GM19043 (cell line): ENCODE results near the gene PCDHGA10.
"Not testable (repeated sequence)": the region's sequence is repeated elsewhere in the genome, so short reads cannot be mapped to it uniquely, and the experiment has no call there.

ENCODE experiments used
- ATAC-seq: cut with Tn5 transposase; IDR thresholded peaks from one replicate; pipeline ENCODE4 v1.9.1; 2021; ENCODE audit warnings: low read depth; ENCODE audit not compliant: unreplicated experiment

Gene PCDHGA10

DNA sequence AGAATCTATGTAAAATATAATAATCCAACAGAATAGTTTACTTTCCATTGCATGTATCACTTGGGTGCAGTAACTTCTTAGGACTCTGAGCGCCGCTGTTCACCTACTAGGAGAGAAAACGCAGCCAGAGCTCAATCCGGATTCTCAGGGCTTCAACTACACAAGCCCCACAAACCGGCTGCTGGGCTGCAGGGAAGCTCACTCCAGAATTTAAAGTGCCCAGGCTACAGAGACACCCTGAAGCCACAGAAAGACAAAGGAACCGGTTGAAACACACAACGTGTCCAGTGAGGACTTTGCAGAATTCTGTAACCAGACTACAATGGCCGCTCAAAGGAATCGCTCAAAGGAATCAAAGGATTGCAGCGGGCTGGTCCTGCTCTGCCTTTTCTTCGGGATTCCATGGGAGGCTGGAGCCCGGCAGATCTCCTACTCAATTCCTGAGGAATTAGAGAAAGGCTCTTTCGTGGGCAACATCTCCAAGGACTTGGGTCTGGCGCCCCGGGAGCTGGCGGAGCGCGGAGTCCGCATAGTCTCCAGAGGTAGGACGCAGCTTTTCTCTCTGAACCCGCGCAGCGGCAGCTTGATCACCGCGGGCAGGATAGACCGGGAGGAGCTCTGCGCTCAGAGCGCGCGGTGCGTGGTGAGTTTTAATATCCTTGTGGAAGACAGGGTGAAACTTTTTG, at the start of gene PCDHGA10:
TSS of gene PCDHGA10 (plus strand) at position 134 of the 686 bp plus-strand sequence. CDS start at position 323, 189 bp downstream.
- ATAC-seq: peak; percentile 52

DNA sequence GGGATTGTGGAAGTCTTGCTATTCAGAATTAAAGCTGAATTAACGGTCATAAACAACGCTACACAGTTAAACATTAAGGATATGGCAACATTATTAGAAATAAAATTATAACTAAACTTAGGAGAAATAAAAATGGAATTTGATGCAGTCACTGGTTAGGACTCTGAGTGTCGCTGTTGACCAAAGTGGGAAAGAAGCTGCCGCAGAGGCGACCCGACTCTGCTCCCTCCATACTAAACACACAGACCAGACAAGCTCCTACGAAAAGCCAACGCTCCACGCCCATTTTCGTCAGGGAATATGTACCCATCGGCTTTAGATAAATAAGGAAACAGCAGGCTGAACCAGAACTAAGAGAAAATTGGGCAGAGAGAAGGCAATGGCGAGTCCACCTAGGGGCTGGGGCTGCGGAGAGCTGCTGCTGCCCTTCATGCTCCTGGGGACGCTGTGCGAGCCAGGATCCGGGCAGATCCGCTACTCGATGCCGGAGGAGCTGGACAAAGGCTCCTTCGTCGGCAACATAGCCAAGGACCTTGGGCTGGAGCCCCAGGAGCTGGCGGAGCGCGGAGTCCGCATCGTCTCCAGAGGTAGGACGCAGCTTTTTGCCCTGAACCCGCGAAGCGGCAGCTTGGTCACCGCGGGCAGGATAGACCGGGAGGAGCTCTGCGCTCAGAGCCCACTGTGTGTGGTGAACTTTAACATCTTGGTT, 48.7 kb upstream of the PCDHGA10 start, which contains the start of gene PCDHGA5:
TSS of gene PCDHGA5 (plus strand) at position 211 of the 709 bp plus-strand sequence. CDS start at position 380, 169 bp downstream.
- ATAC-seq: no peak

DNA sequence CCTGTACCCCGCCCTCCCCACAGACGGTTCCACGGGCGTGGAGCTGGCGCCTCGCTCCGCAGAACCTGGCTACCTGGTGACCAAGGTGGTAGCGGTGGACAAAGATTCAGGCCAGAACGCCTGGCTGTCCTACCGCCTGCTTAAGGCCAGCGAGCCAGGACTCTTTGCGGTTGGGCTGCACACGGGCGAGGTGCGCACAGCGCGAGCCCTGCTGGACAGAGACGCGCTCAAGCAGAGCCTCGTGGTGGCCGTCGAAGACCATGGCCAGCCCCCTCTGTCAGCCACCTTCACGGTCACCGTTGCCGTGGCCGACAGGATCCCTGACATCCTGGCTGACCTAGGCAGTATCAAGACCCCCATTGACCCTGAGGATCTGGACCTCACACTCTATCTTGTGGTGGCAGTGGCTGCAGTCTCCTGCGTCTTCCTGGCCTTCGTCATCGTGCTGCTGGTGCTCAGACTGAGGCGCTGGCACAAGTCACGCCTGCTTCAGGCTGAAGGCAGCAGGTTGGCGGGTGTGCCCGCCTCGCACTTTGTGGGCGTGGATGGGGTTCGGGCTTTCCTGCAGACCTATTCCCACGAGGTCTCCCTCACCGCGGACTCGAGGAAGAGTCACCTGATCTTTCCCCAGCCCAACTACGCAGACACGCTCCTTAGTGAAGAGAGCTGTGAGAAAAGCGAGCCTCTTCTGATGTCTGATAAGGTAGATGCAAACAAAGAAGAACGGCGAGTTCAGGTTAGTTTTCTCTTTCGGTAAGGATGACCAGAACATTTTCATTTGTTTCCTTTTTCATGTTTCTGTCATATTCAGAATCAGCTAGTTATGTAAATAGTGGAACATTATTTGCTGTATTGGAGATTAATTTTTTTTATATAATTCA, 46.5 kb upstream of the PCDHGA10 start:
- no peak for ATAC-seq

DNA sequence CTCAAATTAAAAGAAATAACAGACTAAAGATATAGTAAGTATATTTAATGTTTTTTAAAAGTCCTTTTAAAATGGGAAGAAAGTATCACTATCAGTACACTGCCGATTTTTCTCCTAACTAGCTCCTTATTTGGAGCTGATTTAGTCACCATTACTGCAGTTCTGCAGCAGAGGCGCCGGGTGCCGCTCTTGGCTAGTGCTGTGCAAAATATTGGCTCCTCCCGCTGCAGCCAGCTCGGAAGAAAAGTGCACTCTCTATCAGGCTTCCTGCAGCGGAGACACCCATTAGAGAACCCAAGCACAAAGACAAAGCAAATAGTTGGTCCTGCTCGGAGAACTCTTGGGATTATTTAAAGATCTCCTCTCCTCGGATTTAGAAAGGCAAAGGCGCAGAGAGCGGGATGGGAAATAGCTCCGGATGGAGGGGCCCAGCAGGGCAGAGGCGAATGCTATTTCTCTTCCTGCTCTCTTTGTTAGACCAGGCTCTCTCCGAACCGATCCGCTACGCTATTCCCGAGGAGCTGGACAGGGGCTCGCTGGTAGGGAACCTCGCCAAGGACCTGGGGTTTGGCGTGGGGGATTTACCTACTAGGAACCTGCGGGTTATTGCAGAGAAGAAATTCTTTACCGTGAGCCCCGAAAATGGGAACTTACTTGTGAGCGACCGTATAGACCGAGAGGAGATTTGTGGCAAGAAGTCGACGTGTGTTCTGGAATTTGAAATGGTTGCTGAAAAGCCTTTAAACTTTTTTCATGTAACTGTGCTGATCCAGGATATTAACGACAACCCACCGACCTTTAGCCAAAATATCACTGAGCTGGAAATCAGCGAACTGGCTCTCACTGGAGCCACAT, 42.6 kb upstream of the PCDHGA10 start, which contains the start of gene PCDHGB3:
TSS of gene PCDHGB3 (plus strand) at position 249 of the 855 bp plus-strand sequence. CDS start at position 402, 153 bp downstream.
- peak; percentile 74 for ATAC-seq

DNA sequence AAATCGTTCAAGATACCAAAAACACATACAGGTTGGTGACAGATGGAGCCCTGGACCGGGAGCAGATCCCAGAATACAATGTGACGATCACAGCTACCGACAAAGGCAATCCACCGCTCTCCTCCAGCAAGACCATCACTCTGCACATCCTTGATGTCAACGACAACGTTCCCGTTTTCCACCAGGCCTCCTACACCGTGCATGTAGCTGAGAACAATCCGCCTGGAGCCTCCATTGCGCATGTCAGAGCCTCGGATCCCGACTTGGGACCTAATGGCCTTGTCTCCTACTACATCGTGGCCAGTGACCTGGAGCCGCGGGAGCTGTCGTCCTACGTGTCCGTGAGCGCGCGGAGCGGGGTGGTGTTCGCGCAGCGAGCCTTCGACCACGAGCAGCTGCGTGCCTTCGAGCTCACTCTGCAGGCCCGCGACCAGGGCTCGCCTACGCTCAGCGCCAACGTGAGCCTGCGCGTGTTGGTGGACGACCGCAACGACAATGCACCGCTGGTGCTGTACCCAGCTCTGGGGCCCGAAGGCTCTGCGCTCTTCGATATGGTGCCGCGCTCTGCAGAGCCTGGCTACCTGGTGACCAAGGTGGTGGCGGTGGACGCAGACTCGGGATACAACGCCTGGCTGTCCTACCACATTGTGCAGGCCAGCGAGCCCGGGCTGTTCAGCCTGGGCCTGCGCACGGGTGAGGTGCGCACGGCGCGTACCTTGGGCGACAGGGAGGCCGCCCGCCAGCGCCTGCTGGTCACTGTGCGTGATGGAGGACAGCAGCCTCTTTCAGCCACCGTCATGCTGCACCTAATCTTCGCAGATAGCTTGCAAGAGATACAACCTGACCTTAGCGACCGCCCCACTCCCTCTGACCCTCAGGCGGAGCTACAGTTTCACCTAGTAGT, 41.0 kb upstream of the PCDHGA10 start:
- ATAC-seq: no peak

DNA sequence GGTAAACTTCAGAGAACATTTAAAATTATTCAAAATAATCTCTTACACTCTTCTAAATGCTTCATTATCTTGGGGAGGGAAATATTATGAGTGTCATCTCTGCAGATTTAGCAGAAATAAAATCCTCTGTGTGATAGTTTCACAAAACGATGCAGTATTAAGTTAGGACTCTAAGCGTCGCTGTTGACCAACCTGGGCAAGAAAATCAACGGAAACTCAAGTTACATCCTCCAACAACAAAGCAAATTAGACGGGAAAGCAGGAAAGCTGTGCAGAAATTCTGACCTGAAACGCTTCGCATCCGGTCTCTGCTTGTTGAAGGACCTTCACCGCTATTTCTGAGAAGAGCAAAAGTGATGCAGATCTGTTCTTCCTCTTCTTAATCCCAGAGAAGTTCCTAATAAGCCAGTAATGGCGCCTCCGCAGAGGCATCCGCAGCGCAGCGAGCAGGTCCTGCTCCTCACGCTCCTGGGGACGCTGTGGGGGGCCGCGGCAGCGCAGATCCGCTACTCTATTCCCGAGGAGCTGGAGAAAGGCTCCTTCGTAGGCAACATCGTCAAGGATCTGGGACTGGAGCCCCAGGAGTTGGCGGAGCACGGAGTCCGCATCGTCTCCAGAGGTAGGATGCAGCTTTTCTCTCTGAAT, 39.0 kb upstream of the PCDHGA10 start, which contains the start of gene PCDHGA6:
TSS of gene PCDHGA6 (plus strand) at position 219 of the 645 bp plus-strand sequence. CDS start at position 412, 193 bp downstream.
- no peak for ATAC-seq

DNA sequence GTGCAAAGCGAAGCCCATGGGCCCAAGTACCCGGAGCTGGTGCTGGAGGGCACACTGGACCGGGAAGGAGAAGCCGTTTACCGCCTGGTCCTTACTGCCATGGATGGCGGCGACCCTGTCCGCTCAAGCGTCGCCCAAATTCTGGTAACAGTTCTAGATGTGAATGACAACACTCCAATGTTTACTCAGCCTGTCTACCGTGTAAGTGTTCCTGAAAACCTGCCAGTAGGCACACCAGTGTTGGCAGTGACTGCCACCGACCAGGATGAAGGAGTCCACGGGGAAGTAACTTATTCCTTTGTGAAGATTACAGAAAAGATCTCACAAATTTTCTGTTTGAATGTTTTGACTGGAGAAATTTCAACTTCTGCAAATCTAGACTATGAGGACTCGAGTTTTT, 38.2 kb upstream of the PCDHGA10 start:
- no peak for ATAC-seq

DNA sequence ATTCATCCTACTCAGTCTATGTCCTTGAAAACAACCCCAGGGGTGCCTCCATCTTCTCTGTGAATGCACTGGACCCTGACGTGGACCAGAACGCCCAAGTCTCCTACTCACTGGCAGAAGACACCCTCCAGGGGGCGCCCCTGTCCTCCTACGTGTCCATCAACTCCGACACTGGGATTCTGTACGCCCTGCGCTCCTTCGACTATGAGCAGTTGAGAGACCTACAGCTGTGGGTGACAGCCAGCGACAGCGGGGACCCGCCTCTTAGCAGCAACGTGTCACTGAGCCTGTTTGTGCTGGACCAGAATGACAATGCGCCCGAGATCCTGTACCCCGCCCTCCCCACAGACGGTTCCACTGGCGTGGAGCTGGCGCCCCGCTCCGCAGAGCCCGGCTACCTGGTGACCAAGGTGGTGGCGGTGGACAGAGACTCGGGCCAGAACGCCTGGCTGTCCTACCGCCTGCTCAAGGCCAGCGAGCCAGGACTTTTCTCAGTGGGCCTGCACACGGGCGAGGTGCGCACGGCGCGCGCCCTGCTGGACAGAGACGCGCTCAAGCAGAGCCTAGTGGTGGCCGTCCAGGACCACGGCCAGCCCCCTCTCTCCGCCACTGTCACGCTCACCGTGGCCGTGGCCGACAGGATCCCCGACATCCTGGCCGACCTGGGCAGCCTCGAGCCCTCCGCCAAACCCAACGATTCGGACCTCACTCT, 37.2 kb upstream of the PCDHGA10 start:
- not testable (repeated sequence) for ATAC-seq

DNA sequence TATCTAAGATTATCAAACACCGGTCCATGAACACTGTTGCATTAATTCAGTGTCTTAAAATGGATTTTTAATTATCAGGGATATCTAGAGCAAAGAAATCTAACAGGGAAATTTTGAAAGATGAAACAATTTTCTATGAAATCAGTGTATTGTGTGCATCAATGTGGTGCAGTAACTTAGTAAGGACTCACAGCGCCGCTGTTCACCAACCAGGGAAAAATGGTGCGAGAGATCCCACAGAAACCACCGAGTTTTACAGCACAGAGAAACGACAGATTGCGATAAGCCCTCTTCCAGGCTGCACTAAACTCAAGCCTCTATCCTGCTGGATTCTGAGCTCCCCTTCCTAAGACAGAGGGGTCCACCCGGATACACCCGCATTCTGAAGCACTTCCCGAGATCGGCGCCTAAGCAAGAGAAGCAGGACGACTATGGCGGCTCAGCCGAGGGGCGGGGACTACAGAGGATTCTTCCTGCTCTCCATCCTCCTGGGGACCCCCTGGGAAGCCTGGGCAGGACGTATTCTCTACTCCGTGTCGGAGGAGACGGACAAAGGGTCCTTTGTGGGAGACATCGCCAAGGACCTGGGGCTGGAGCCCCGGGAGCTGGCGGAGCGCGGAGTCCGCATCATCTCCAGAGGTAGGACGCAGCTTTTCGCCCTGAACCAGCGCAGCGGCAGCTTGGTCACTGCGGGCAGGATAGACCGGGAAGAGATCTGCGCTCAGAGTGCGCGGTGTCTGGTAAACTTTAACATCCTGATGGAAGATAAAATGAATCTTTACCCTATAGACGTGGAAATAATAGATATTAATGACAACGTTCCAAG, 30.1 kb upstream of the PCDHGA10 start, which contains the start of gene PCDHGA7:
TSS of gene PCDHGA7 (plus strand) at position 274 of the 826 bp plus-strand sequence. CDS start at position 432, 158 bp downstream.
- no peak for ATAC-seq

DNA sequence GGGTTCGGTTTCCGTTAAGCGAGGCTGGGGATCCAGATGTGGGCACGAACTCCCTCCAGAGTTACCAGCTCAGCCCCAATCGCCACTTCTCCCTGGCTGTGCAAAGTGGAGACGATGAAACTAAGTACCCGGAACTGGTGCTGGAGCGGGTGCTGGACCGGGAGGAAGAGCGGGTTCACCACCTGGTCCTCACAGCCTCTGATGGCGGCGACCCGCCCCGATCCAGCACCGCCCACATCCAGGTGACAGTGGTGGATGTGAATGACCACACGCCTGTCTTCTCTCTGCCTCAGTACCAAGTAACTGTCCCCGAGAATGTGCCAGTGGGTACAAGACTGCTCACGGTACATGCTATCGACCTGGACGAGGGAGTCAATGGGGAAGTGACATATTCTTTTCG, 29.4 kb upstream of the PCDHGA10 start:
- ATAC-seq: no peak

DNA sequence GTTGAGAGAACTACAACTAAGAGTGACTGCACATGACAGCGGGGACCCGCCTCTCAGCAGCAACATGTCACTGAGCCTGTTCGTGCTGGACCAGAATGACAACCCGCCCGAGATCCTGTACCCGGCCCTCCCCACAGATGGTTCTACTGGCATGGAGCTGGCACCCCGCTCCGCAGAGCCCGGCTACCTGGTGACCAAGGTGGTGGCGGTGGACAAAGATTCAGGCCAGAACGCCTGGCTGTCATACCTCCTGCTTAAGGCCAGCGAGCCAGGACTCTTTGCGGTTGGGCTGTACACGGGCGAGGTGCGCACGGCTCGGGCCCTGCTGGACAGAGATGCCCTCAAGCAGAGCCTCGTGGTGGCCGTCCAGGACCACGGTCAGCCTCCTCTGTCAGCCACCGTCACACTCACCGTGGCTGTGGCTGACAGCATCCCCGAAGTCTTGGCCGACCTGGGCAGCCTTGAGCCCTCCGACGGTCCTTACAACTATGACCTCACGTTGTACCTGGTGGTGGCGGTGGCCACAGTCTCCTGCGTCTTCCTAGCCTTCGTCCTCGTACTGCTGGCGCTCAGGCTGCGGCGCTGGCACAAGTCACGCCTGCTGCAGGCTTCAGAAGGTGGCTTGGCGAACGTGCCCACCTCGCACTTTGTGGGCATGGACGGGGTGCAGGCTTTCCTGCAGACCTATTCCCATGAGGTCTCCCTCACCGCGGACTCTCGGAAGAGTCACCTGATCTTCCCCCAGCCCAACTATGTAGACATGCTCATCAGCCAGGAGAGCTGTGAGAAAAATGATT, 28.1 kb upstream of the PCDHGA10 start:
- ATAC-seq: no peak

DNA sequence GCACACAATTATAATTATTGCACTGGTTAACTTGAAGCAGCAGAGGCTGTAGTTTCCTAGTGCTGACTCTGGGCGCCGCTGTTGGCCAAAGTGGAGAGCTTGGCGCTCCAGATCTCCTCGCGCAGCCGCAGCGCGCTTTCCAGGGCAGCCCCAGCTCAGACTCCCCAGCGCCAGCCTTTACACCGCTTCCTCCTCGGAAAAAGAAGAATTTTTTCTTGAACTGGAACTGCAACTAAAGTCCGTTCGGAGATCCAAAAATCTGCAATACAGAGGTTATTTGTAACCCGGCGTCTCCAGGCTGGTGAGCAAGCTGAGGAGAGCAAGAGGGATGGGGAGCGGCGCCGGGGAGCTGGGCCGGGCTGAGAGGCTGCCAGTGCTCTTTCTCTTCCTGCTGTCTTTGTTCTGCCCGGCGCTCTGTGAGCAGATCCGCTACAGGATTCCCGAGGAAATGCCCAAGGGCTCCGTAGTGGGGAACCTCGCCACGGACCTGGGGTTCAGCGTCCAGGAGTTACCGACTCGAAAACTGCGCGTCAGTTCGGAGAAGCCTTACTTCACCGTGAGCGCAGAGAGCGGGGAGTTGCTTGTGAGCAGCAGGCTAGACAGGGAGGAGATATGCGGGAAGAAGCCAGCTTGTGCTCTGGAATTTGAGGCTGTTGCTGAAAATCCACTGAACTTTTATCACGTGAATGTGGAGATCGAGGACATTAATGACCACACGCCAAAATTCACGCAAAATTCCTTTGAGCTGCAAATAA, 25.1 kb upstream of the PCDHGA10 start, which contains the start of gene PCDHGB4:
TSS of gene PCDHGB4 (plus strand) at position 142 of the 755 bp plus-strand sequence. CDS start at position 329, 187 bp downstream.
- not testable (repeated sequence) for ATAC-seq

DNA sequence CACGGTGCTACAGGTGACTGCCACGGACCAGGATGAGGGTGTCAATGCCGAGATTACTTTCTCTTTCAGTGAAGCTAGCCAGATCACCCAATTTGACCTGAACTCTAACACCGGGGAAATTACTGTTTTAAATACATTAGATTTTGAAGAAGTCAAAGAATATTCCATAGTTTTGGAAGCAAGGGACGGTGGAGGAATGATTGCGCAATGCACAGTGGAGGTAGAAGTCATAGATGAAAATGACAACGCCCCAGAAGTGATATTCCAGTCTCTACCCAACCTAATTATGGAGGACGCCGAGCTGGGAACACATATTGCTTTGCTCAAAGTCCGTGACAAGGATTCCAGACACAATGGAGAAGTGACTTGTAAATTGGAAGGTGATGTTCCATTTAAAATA, 24.1 kb upstream of the PCDHGA10 start:
- no peak for ATAC-seq

DNA sequence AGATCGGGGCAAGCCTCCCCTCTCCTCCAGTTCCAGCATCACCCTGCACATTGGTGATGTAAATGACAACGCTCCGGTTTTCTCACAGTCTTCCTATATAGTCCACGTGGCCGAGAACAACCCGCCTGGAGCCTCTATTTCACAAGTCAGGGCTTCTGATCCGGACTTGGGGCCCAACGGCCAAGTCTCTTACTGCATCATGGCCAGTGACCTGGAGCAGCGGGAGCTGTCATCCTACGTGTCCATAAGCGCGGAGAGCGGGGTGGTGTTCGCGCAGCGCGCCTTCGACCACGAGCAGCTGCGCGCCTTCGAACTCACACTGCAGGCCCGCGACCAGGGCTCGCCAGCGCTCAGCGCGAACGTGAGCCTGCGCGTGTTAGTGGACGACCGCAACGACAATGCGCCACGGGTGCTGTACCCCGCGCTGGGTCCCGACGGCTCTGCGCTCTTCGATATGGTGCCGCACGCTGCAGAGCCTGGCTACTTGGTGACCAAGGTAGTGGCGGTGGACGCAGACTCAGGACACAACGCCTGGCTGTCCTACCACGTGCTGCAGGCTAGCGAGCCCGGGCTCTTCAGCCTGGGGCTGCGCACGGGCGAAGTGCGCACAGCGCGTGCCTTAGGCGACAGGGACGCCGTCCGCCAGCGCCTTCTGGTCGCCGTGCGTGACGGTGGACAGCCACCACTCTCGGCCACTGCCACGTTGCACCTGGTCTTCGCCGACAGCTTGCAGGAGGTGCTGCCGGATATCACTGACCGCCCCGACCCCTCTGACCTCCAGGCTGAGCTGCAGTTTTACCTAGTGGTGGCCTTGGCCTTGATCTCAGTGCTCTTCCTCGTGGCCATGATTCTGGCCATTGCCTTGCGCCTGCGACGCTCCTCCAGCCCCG, 23.4 kb upstream of the PCDHGA10 start:
- ATAC-seq: no peak
